Measurements from ENCODE around the gene LIPC.

DNA sequence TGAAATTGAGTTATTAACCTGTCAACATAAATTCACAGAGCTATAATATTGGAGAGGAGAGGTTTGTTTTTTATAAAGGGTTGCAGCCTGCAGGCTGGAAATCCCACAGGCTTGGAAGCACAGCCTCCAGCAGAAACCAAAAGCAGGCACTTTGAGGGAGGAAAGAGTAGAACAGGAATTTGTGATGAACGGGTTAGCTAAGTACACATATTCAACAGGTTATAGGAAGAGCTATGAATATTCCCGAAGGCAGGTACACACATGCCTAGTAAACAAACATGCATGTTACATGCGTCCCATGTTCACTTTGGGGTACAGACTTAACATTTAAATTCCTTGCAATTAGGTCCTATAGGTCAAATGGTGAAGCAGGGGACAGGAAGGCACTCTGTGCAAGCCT is 25.9 kb upstream of the LIPC start:
- TF ChIP-seq CTCF (IDR thresholded peaks at IDR 0.05) (no peak), POLR2A (IDR thresholded peaks at IDR 0.05) (no peak), EP300 (IDR thresholded peaks at IDR 0.05; ENCODE audit: low read depth) (no peak), POLR2AphosphoS5 (IDR thresholded peaks at IDR 0.05) (no peak)
